ENCODE data around the gene TMTC3. TPM values are rescaled to one million over a fixed set of nuclear protein-coding genes. Genes with fewer than 3 reads are reported as not detected.

TMTC3 gene
- total RNA-seq, 1 donor from 2014 or later, result 8.8 TPM

GRCh38 chr12:88182416-88182815, 40.3 kb downstream of the TMTC3 start:
- TF ChIP-seq, protein P1, sequence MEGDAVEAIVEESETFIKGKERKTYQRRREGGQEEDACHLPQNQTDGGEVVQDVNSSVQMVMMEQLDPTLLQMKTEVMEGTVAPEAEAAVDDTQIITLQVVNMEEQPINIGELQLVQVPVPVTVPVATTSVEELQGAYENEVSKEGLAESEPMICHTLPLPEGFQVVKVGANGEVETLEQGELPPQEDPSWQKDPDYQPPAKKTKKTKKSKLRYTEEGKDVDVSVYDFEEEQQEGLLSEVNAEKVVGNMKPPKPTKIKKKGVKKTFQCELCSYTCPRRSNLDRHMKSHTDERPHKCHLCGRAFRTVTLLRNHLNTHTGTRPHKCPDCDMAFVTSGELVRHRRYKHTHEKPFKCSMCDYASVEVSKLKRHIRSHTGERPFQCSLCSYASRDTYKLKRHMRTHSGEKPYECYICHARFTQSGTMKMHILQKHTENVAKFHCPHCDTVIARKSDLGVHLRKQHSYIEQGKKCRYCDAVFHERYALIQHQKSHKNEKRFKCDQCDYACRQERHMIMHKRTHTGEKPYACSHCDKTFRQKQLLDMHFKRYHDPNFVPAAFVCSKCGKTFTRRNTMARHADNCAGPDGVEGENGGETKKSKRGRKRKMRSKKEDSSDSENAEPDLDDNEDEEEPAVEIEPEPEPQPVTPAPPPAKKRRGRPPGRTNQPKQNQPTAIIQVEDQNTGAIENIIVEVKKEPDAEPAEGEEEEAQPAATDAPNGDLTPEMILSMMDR (IDR thresholded peaks at IDR 0.05; ENCODE audit: borderline replicate concordance), result no peak
- Histone ChIP-seq H3K4me1 (no peaks in the 10 kb centered on the region), H3K9me3 (replicated peaks) (peaks cover 6% of the 10 kb centered on the region), H3K4me3 (no peak overlapping the region), H3K36me3 (peaks cover 69% of the 10 kb centered on the region), H3K27ac (replicated peaks) (no peak overlapping the region), H3K27me3 (ENCODE audit: low read depth) (no peaks in the 10 kb centered on the region)
- no peak for DNase-seq
- intact Hi-C loops (cut with micrococcal nuclease), result no loop called here

DNA sequence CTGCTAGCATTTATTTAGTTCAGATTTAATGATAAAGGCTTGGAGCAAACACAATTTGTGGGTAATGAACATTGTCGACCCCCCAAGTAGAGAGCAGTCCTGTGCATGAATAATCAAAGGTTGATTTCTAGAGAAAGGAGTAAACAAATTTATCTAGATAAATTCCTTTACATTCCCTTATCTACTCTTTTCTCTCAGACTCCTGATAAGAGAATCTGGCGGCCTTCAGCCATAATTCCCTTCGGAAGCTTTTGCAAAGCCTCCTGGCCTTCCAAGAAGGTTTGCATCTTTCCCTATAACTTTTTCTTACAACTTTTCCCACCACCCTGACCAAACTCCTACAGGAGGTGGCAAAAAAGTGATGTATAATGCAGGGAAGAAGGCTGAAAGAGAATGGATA, 42.1 kb downstream of the TMTC3 start:
- Histone ChIP-seq H3K4me3 (no peak overlapping the region), H3K36me3 (peaks cover 67% of the 10 kb centered on the region), H3K9me3 (replicated peaks) (peaks cover 6% of the 10 kb centered on the region), H3K27ac (replicated peaks) (no peak overlapping the region), H3K4me1 (no peaks in the 10 kb centered on the region), H3K27me3 (ENCODE audit: low read depth) (no peaks in the 10 kb centered on the region)
- TF ChIP-seq, protein P1 (IDR thresholded peaks at IDR 0.05; ENCODE audit: borderline replicate concordance), result no peak
- intact Hi-C loops (cut with micrococcal nuclease), result no loop called here
- DNase-seq, result no peak

GRCh38 chr12:88185279-88185678, 43.2 kb downstream of the TMTC3 start:
- DNase-seq, result no peak
- Histone ChIP-seq H3K27ac (replicated peaks) (no peak overlapping the region), H3K4me1 (no peaks in the 10 kb centered on the region), H3K27me3 (ENCODE audit: low read depth) (no peaks in the 10 kb centered on the region), H3K9me3 (replicated peaks) (peaks cover 6% of the 10 kb centered on the region), H3K4me3 (no peak overlapping the region), H3K36me3 (peaks cover 59% of the 10 kb centered on the region)
- TF ChIP-seq, protein P1 (IDR thresholded peaks at IDR 0.05; ENCODE audit: borderline replicate concordance), result no peak
- intact Hi-C loops (cut with micrococcal nuclease), result no loop called here

- Histone ChIP-seq H3K36me3 (peaks cover 52% of the 10 kb centered on the region), H3K9me3 (replicated peaks) (peaks cover 6% of the 10 kb centered on the region), H3K27ac (replicated peaks) (no peak overlapping the region), H3K27me3 (ENCODE audit: low read depth) (no peaks in the 10 kb centered on the region), H3K4me1 (no peaks in the 10 kb centered on the region), H3K4me3 (no peak overlapping the region)
- DNase-seq, result no peak
- intact Hi-C loops (cut with micrococcal nuclease), result no loop called here
- TF ChIP-seq, protein P1 (IDR thresholded peaks at IDR 0.05; ENCODE audit: borderline replicate concordance), result no peak
Observed at GRCh38 chr12:88185988-88186387, 43.9 kb downstream of the TMTC3 start.

GRCh38 chr12:88187571-88187970, 45.5 kb downstream of the TMTC3 start:
- Histone ChIP-seq H3K36me3 (peaks cover 38% of the 10 kb centered on the region), H3K27ac (replicated peaks) (no peak overlapping the region), H3K4me3 (no peak overlapping the region), H3K27me3 (ENCODE audit: low read depth) (no peaks in the 10 kb centered on the region), H3K9me3 (replicated peaks) (peaks cover 6% of the 10 kb centered on the region), H3K4me1 (no peaks in the 10 kb centered on the region)
- intact Hi-C loops (cut with micrococcal nuclease), result no loop called here
- TF ChIP-seq, protein P1 (IDR thresholded peaks at IDR 0.05; ENCODE audit: borderline replicate concordance), result no peak
- DNase-seq, result no peak

GRCh38 chr12:88188180-88188579, 46.1 kb downstream of the TMTC3 start:
- intact Hi-C loops (cut with micrococcal nuclease), result no loop called here
- no peak overlapping the region for H3K4me3 ChIP-seq
- DNase-seq, result no peak
- H3K9me3 ChIP-seq (replicated peaks), result peaks cover 6% of the 10 kb centered on the region
- peaks cover 33% of the 10 kb centered on the region for H3K36me3 ChIP-seq
- no peaks in the 10 kb centered on the region for H3K4me1 ChIP-seq
- H3K27ac ChIP-seq (replicated peaks), result no peak overlapping the region
- TF ChIP-seq, protein P1 (IDR thresholded peaks at IDR 0.05; ENCODE audit: borderline replicate concordance), result no peak
- H3K27me3 ChIP-seq (ENCODE audit: low read depth), result no peaks in the 10 kb centered on the region

Data from left ventricle myocardium inferior (tissue), 1 donor.